GM21360 (cell line): ENCODE measurements around the gene ENG.
"Not testable (repeated sequence)": the region's sequence is repeated elsewhere in the genome, so short reads cannot be mapped to it uniquely, and the experiment has no call there.

ENCODE experiments used
- ATAC-seq: cut with Tn5 transposase; IDR thresholded peaks from one replicate; pipeline ENCODE4 v1.9.1; 2021; ENCODE audit warnings: mild to moderate bottlenecking, moderate library complexity; ENCODE audit not compliant: unreplicated experiment

The ENG gene

GRCh38 chr9:127878652-127879390, 24.4 kb upstream of the ENG start:
- ATAC-seq, result no peak

GRCh38 chr9:127878001-127878651, 23.7 kb upstream of the ENG start:
- ATAC-seq, result no peak

- no peak for ATAC-seq
Measured at GRCh38 chr9:127877566-127877998, 23.1 kb upstream of the ENG start, which contains the start of gene AK1. Gene AK1 (minus strand): TSS chr9:127877675. CDS start chr9:127874617, 3,058 bp downstream.

- no peak for ATAC-seq
Measured at GRCh38 chr9:127876764-127877562, 22.5 kb upstream of the ENG start.

- ATAC-seq, result no peak
Measured at GRCh38 chr9:127876026-127876763, 21.7 kb upstream of the ENG start.

GRCh38 chr9:127875306-127875966, 21.0 kb upstream of the ENG start:
- no peak for ATAC-seq

GRCh38 chr9:127874301-127875221, 20.1 kb upstream of the ENG start:
- ATAC-seq, result no peak

- no peak for ATAC-seq
Measured at GRCh38 chr9:127873886-127874285, 19.4 kb upstream of the ENG start.

- ATAC-seq, result no peak
Measured at GRCh38 chr9:127873223-127873691, 18.8 kb upstream of the ENG start.

- ATAC-seq, result no peak
Measured at GRCh38 chr9:127872369-127873222, 18.1 kb upstream of the ENG start.

- no peak for ATAC-seq
Measured at GRCh38 chr9:127871531-127871930, 17.1 kb upstream of the ENG start.

- no peak for ATAC-seq
Measured at GRCh38 chr9:127870887-127871286, 16.4 kb upstream of the ENG start.

- ATAC-seq, result not testable (repeated sequence)
Measured at GRCh38 chr9:127870153-127870491, 15.7 kb upstream of the ENG start.

- no peak for ATAC-seq
Measured at GRCh38 chr9:127869310-127870152, 15.1 kb upstream of the ENG start.

- ATAC-seq, result no peak
Measured at GRCh38 chr9:127868278-127868902, 13.9 kb upstream of the ENG start.

- no peak for ATAC-seq
Measured at GRCh38 chr9:127867356-127868277, 13.2 kb upstream of the ENG start.
